ENCODE results near the gene ZFYVE9.

DNA sequence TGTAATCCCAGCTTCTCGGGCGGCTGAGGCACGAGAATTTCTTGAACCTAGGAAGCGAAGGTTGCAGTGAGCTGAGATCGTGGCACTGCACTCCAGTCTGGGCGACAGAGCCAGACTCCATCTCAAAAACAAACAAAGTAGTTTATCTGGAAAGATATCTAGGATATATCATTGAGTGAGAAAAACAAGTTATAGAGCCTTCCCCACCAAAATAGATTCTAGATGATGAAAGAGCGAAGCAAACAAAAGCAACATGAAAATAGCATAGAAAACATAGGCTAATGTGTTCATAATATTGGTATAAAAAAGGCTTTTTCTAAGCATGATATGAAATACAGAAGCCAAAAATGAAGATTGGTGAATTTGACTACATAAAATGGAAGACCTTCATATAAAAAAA, 52.1 kb downstream of the ZFYVE9 start:
- TF ChIP-seq, protein P1, sequence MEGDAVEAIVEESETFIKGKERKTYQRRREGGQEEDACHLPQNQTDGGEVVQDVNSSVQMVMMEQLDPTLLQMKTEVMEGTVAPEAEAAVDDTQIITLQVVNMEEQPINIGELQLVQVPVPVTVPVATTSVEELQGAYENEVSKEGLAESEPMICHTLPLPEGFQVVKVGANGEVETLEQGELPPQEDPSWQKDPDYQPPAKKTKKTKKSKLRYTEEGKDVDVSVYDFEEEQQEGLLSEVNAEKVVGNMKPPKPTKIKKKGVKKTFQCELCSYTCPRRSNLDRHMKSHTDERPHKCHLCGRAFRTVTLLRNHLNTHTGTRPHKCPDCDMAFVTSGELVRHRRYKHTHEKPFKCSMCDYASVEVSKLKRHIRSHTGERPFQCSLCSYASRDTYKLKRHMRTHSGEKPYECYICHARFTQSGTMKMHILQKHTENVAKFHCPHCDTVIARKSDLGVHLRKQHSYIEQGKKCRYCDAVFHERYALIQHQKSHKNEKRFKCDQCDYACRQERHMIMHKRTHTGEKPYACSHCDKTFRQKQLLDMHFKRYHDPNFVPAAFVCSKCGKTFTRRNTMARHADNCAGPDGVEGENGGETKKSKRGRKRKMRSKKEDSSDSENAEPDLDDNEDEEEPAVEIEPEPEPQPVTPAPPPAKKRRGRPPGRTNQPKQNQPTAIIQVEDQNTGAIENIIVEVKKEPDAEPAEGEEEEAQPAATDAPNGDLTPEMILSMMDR (IDR thresholded peaks at IDR 0.05; ENCODE audit: insufficient read depth, low read depth, low read length) = no peak
- no peak for TF ChIP-seq EZH2 (IDR thresholded peaks at IDR 0.05; ENCODE audit: insufficient read depth, low read length)

All from astrocyte (in vitro differentiated cells and primary cell).